Measurements from ENCODE around the gene SAMD11.

DNA sequence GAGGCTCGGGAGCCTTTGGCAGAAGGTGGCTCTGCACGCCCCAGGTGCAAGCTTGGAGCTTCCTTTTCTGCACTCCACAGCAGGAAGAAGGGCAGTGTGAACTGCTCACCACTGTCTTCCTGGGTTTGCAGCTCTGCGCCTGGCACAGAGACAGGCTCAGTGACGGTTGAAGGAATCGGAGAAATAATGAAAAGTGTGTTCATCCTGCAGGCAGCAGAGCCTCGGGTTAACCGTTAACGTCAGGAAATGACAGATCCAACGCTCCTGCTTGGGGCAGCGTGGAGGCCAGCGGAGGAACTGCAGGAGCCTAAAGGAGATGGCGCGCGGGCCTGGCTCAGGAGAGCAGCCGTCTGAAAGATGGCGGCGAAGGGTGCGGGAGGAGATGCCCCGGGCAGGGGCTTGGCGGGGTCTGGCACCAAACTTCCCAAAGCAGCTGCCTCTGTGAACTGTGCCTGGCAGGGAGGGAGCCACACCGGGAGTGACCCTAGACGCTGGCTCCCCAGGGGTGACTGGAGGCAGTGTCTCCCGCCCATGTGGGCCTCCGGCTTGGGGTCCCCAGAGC, 10.9 kb upstream of the SAMD11 start:
- TF ChIP-seq, protein P1, sequence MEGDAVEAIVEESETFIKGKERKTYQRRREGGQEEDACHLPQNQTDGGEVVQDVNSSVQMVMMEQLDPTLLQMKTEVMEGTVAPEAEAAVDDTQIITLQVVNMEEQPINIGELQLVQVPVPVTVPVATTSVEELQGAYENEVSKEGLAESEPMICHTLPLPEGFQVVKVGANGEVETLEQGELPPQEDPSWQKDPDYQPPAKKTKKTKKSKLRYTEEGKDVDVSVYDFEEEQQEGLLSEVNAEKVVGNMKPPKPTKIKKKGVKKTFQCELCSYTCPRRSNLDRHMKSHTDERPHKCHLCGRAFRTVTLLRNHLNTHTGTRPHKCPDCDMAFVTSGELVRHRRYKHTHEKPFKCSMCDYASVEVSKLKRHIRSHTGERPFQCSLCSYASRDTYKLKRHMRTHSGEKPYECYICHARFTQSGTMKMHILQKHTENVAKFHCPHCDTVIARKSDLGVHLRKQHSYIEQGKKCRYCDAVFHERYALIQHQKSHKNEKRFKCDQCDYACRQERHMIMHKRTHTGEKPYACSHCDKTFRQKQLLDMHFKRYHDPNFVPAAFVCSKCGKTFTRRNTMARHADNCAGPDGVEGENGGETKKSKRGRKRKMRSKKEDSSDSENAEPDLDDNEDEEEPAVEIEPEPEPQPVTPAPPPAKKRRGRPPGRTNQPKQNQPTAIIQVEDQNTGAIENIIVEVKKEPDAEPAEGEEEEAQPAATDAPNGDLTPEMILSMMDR (IDR thresholded peaks at IDR 0.05; ENCODE audit: insufficient read depth, low read length), result peak; percentile 17
- TF ChIP-seq POLR2AphosphoS5 (IDR thresholded peaks at IDR 0.05; ENCODE audit: low read depth) (no peak), SPI1 (IDR thresholded peaks at IDR 0.05; ENCODE audit: borderline replicate concordance, low read depth) (peak; percentile 24; the same call in 1 of the 2 replicates)
- TF ChIP-seq, protein P2, sequence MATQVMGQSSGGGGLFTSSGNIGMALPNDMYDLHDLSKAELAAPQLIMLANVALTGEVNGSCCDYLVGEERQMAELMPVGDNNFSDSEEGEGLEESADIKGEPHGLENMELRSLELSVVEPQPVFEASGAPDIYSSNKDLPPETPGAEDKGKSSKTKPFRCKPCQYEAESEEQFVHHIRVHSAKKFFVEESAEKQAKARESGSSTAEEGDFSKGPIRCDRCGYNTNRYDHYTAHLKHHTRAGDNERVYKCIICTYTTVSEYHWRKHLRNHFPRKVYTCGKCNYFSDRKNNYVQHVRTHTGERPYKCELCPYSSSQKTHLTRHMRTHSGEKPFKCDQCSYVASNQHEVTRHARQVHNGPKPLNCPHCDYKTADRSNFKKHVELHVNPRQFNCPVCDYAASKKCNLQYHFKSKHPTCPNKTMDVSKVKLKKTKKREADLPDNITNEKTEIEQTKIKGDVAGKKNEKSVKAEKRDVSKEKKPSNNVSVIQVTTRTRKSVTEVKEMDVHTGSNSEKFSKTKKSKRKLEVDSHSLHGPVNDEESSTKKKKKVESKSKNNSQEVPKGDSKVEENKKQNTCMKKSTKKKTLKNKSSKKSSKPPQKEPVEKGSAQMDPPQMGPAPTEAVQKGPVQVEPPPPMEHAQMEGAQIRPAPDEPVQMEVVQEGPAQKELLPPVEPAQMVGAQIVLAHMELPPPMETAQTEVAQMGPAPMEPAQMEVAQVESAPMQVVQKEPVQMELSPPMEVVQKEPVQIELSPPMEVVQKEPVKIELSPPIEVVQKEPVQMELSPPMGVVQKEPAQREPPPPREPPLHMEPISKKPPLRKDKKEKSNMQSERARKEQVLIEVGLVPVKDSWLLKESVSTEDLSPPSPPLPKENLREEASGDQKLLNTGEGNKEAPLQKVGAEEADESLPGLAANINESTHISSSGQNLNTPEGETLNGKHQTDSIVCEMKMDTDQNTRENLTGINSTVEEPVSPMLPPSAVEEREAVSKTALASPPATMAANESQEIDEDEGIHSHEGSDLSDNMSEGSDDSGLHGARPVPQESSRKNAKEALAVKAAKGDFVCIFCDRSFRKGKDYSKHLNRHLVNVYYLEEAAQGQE (IDR thresholded peaks at IDR 0.05; ENCODE audit: insufficient replicate concordance, low read depth), result no peak
